ELF-1 (cell line): Measurements from ENCODE around the gene SEMA4A.
A peak's percentile ranks its signal among the peaks of the same experiment; 100 is the strongest.
"Not testable (repeated sequence)": the region's sequence is repeated elsewhere in the genome, so short reads cannot be mapped to it uniquely, and the experiment has no call there.

ENCODE experiments used
- DNase-seq: peaks from one replicate; pipeline ENCODE4 v3.0.0-alpha.2; 2016; ENCODE audit warnings: low read depth, low spot score

Gene SEMA4A

GRCh38 chr1:156157506-156157905 is 4.1 kb downstream of the SEMA4A start:
- DNase-seq = no peak

- no peak for DNase-seq
Measured at GRCh38 chr1:156157966-156158365, 4.6 kb downstream of the SEMA4A start.

- no peak for DNase-seq
Measured at GRCh38 chr1:156160000-156160742, 6.8 kb downstream of the SEMA4A start.

- DNase-seq = peak; percentile 69
Measured at GRCh38 chr1:156160743-156161171, 7.4 kb downstream of the SEMA4A start.

GRCh38 chr1:156162430-156163037 is 9.1 kb downstream of the SEMA4A start:
- DNase-seq = peak; percentile 49

GRCh38 chr1:156163712-156164111 is 10.3 kb downstream of the SEMA4A start:
- DNase-seq = no peak

- DNase-seq = no peak
Measured at GRCh38 chr1:156164125-156164831, 10.9 kb downstream of the SEMA4A start.

GRCh38 chr1:156165083-156165482 is 11.7 kb downstream of the SEMA4A start:
- no peak for DNase-seq

GRCh38 chr1:156167536-156167935 is 14.2 kb downstream of the SEMA4A start:
- no peak for DNase-seq

GRCh38 chr1:156172696-156173470 is 19.5 kb downstream of the SEMA4A start:
- DNase-seq = no peak

- DNase-seq = no peak
Measured at GRCh38 chr1:156176610-156177210, 23.3 kb downstream of the SEMA4A start.

- DNase-seq = no peak
Measured at GRCh38 chr1:156177919-156178654, 24.7 kb downstream of the SEMA4A start.

- no peak for DNase-seq
Measured at GRCh38 chr1:156180471-156180870, 27.1 kb downstream of the SEMA4A start.

- peak; percentile 83 for DNase-seq
Measured at GRCh38 chr1:156181391-156181924, 28.1 kb downstream of the SEMA4A start.

GRCh38 chr1:156182010-156182779 is 28.8 kb downstream of the SEMA4A start:
- DNase-seq = not testable (repeated sequence)

- not testable (repeated sequence) for DNase-seq
Measured at GRCh38 chr1:156186347-156187177, 33.2 kb downstream of the SEMA4A start.

- not testable (repeated sequence) for DNase-seq
Measured at GRCh38 chr1:156190265-156190664, 36.9 kb downstream of the SEMA4A start.

GRCh38 chr1:156191292-156191964 is 38.0 kb downstream of the SEMA4A start:
- DNase-seq = no peak
